NT2/D1 (cell line): ENCODE results near the gene SAMD3.

Experiments
- DNase-seq: peaks from one replicate; pipeline ENCODE4 v3.0.0-alpha.2; 2011; ENCODE audit warnings: low read depth, low spot score
- H3K27me3 ChIP-seq: 2 replicates; pipeline ENCODE4 v1.6.0; 2011; ENCODE audit warnings: mild to moderate bottlenecking; ENCODE audit not compliant: insufficient read length, insufficient read depth
- H3K36me3 ChIP-seq: 2 replicates; pipeline ENCODE4 v1.6.1; 2011; ENCODE audit warnings: mild to moderate bottlenecking, low read length, mixed read lengths; ENCODE audit not compliant: insufficient read depth, insufficient read length
- H3K4me1 ChIP-seq: 2 replicates; pipeline ENCODE4 v1.5.1; 2011; ENCODE audit not compliant: insufficient read depth, insufficient read length
- H3K4me3 ChIP-seq: 2 replicates; pipeline ENCODE4 v1.5.1; 2011; ENCODE audit warnings: low read depth; ENCODE audit not compliant: insufficient read length
- H3K9ac ChIP-seq: 2 replicates; pipeline ENCODE4 v1.6.0; 2011; ENCODE audit warnings: low read depth; ENCODE audit not compliant: insufficient read length
- H3K9me3 ChIP-seq: 2 replicates; pipeline ENCODE4 v1.5.1; 2011; ENCODE audit warnings: mild to moderate bottlenecking, low read length; ENCODE audit not compliant: insufficient read depth
- SUZ12 ChIP-seq: IDR thresholded peaks from 2 replicates; pipeline ENCODE4 v1.6.1; 2011; ENCODE audit not compliant: insufficient read length, insufficient read depth; ENCODE audit errors: extremely low read depth
- YY1 ChIP-seq: IDR thresholded peaks from 2 replicates; pipeline ENCODE4 v1.6.1; 2011; ENCODE audit not compliant: insufficient read length, insufficient read depth
- ZNF274 ChIP-seq: IDR thresholded peaks from 2 replicates; pipeline ENCODE4 v1.6.1; 2011; ENCODE audit warnings: mild to moderate bottlenecking, low read depth, low read length

The SAMD3 gene

GRCh38 chr6:130229645-130230044 lies 6.9 kb upstream of the SAMD3 start:
- no peak for DNase-seq

GRCh38 chr6:130223508-130223907 lies 757 bp upstream of the SAMD3 start:
- no peak for TF ChIP-seq YY1
- Histone ChIP-seq H3K9me3 (no peaks in the 10 kb centered on the region), H3K27me3 (no peaks in the 10 kb centered on the region), H3K36me3 (no peaks in the 10 kb centered on the region), H3K4me1 (peaks cover 2% of the 10 kb centered on the region), H3K4me3 (no peak overlapping the region), H3K9ac (no peak overlapping the region)
- DNase-seq: no peak

More at GRCh38 chr6:130229645-130230044, 6.9 kb upstream of the SAMD3 start:
- H3K27me3 ChIP-seq: no peaks in the 10 kb centered on the region
- H3K4me1 ChIP-seq: no peaks in the 10 kb centered on the region
- no peak overlapping the region for H3K9ac ChIP-seq
- no peaks in the 10 kb centered on the region for H3K36me3 ChIP-seq
- TF ChIP-seq SUZ12 (no peak), YY1 (no peak), ZNF274 (no peak)
- no peaks in the 10 kb centered on the region for H3K9me3 ChIP-seq
- H3K4me3 ChIP-seq: no peak overlapping the region

- Histone ChIP-seq H3K27me3 (no peaks in the 10 kb centered on the region), H3K4me3 (no peak overlapping the region), H3K9ac (no peak overlapping the region), H3K9me3 (no peaks in the 10 kb centered on the region), H3K36me3 (no peaks in the 10 kb centered on the region), H3K4me1 (no peaks in the 10 kb centered on the region)
- no peak for DNase-seq
- TF ChIP-seq YY1: no peak
- no peak for TF ChIP-seq SUZ12
- no peak for TF ChIP-seq ZNF274
These were observed 4.6 kb downstream of the SAMD3 start for GRCh38 chr6:130218134-130218533.

- no peak for TF ChIP-seq SUZ12
- no peak for TF ChIP-seq YY1
- TF ChIP-seq ZNF274: no peak
- Histone ChIP-seq H3K9ac (no peak overlapping the region), H3K36me3 (no peaks in the 10 kb centered on the region), H3K4me1 (no peaks in the 10 kb centered on the region), H3K9me3 (no peaks in the 10 kb centered on the region), H3K27me3 (no peaks in the 10 kb centered on the region), H3K4me3 (no peak overlapping the region)
- no peak for DNase-seq
These were observed 6.1 kb downstream of the SAMD3 start for GRCh38 chr6:130216620-130217019.

GRCh38 chr6:130215526-130215925 lies 7.2 kb downstream of the SAMD3 start:
- Histone ChIP-seq H3K4me1 (no peaks in the 10 kb centered on the region), H3K9me3 (no peaks in the 10 kb centered on the region), H3K27me3 (no peaks in the 10 kb centered on the region), H3K36me3 (no peaks in the 10 kb centered on the region), H3K9ac (no peak overlapping the region), H3K4me3 (no peak overlapping the region)
- DNase-seq: no peak
- TF ChIP-seq SUZ12: no peak
- TF ChIP-seq YY1: no peak
- no peak for TF ChIP-seq ZNF274

- DNase-seq: no peak
- no peaks in the 10 kb centered on the region for H3K27me3 ChIP-seq
- no peak overlapping the region for H3K4me3 ChIP-seq
- TF ChIP-seq YY1 (no peak), SUZ12 (no peak), ZNF274 (no peak)
- H3K36me3 ChIP-seq: no peaks in the 10 kb centered on the region
- H3K4me1 ChIP-seq: no peaks in the 10 kb centered on the region
- H3K9ac ChIP-seq: no peak overlapping the region
- H3K9me3 ChIP-seq: no peaks in the 10 kb centered on the region
These were observed 10.4 kb downstream of the SAMD3 start for GRCh38 chr6:130212215-130212874.

- Histone ChIP-seq H3K36me3 (no peaks in the 10 kb centered on the region), H3K9me3 (no peaks in the 10 kb centered on the region), H3K4me3 (no peak overlapping the region), H3K9ac (no peak overlapping the region), H3K27me3 (no peaks in the 10 kb centered on the region), H3K4me1 (no peaks in the 10 kb centered on the region)
- no peak for DNase-seq
- TF ChIP-seq ZNF274 (no peak), SUZ12 (no peak), YY1 (no peak)
These were observed 11.1 kb downstream of the SAMD3 start for GRCh38 chr6:130211691-130212090.
